GM21367 (cell line): ENCODE data around the gene E2F7.

Source experiments
- ATAC-seq: cut with Tn5 transposase; IDR thresholded peaks from one replicate; pipeline ENCODE4 v1.9.1; 2021; ENCODE audit not compliant: unreplicated experiment

E2F7 gene

GRCh38 chr12:77025782-77026314 is 39.5 kb downstream of the E2F7 start:
- ATAC-seq, result no peak

GRCh38 chr12:77023501-77023900 is 41.9 kb downstream of the E2F7 start:
- ATAC-seq, result no peak

GRCh38 chr12:77019920-77020319 is 45.4 kb downstream of the E2F7 start:
- no peak for ATAC-seq

- ATAC-seq, result no peak
Observed at GRCh38 chr12:77016606-77017005, 48.8 kb downstream of the E2F7 start.

GRCh38 chr12:77013091-77013490 is 52.3 kb downstream of the E2F7 start:
- ATAC-seq, result no peak

GRCh38 chr12:77010691-77011548 is 54.4 kb downstream of the E2F7 start:
- peak; percentile 97 for ATAC-seq

GRCh38 chr12:77007476-77007875 is 57.9 kb downstream of the E2F7 start:
- ATAC-seq, result no peak

GRCh38 chr12:77005611-77006098 is 59.7 kb downstream of the E2F7 start:
- ATAC-seq, result no peak

- no peak for ATAC-seq
Observed at GRCh38 chr12:77003914-77004313, 61.5 kb downstream of the E2F7 start.

GRCh38 chr12:77003246-77003645 is 62.1 kb downstream of the E2F7 start:
- ATAC-seq, result no peak

- no peak for ATAC-seq
Observed at GRCh38 chr12:77002382-77002781, 63.0 kb downstream of the E2F7 start.

- ATAC-seq, result no peak
Observed at GRCh38 chr12:77001276-77001675, 64.1 kb downstream of the E2F7 start.

GRCh38 chr12:76998908-76999556 is 66.3 kb downstream of the E2F7 start:
- ATAC-seq, result no peak

- ATAC-seq, result no peak
Observed at GRCh38 chr12:76998386-76998785, 67.0 kb downstream of the E2F7 start.

- no peak for ATAC-seq
Observed at GRCh38 chr12:76997011-76997780, 68.2 kb downstream of the E2F7 start.

- ATAC-seq, result no peak
Observed at GRCh38 chr12:76990716-76991115, 74.7 kb downstream of the E2F7 start.

- no peak for ATAC-seq
Observed at GRCh38 chr12:76984566-76984965, 80.8 kb downstream of the E2F7 start.

GRCh38 chr12:76983420-76983819 is 81.9 kb downstream of the E2F7 start:
- ATAC-seq, result no peak

GRCh38 chr12:76980196-76980595 is 85.2 kb downstream of the E2F7 start:
- ATAC-seq, result no peak

GRCh38 chr12:76976777-76977382 is 88.5 kb downstream of the E2F7 start:
- no peak for ATAC-seq
